ENCODE data around the gene USP17L30. TPM values are rescaled to one million over a fixed set of nuclear protein-coding genes. Genes with fewer than 3 reads are reported as not detected.

USP17L30 gene

Small RNA genes lying within 50 kb of the gene (small RNA-seq; reads per million reads assigned to genes)
- not detected for gene RNA5SP153 (ENCODE audit: insufficient read depth)

Data from mesendoderm (in vitro differentiated cells).